ENCODE data around the gene HPCA.
A peak's percentile ranks its signal among the peaks of the same experiment; 100 is the strongest.
"Not testable (repeated sequence)": the region's sequence is repeated elsewhere in the genome, so short reads cannot be mapped to it uniquely, and the experiment has no call there.

The HPCA gene

GRCh38 chr1:32903991-32904785 lies 17.9 kb downstream of the HPCA start:
- DNase-seq: no peak

- no peak for DNase-seq
Measured at GRCh38 chr1:32904797-32905196, 18.5 kb downstream of the HPCA start.

- DNase-seq: not testable (repeated sequence)
Measured at GRCh38 chr1:32905588-32905987, 19.3 kb downstream of the HPCA start.

- DNase-seq: no peak
Measured at GRCh38 chr1:32906654-32907053, 20.4 kb downstream of the HPCA start.

GRCh38 chr1:32907435-32907834 lies 21.1 kb downstream of the HPCA start:
- DNase-seq: no peak

GRCh38 chr1:32910319-32910718 lies 24.0 kb downstream of the HPCA start:
- no peak for DNase-seq

GRCh38 chr1:32915766-32916706 lies 29.7 kb downstream of the HPCA start:
- DNase-seq: no peak

GRCh38 chr1:32917521-32917920 lies 31.2 kb downstream of the HPCA start:
- no peak for DNase-seq

- no peak for DNase-seq
Measured at GRCh38 chr1:32918179-32918578, 31.9 kb downstream of the HPCA start.

GRCh38 chr1:32919811-32920733 lies 33.8 kb downstream of the HPCA start:
- no peak for DNase-seq

- no peak for DNase-seq
Measured at GRCh38 chr1:32920833-32921232, 34.5 kb downstream of the HPCA start.

- DNase-seq: peak; percentile 66
Measured at GRCh38 chr1:32924881-32925344, 38.6 kb downstream of the HPCA start.

- DNase-seq: peak; percentile 62
Measured at GRCh38 chr1:32925403-32926162, 39.3 kb downstream of the HPCA start.

GRCh38 chr1:32926562-32926961 lies 40.3 kb downstream of the HPCA start:
- no peak for DNase-seq

GRCh38 chr1:32927441-32927840 lies 41.1 kb downstream of the HPCA start:
- no peak for DNase-seq

- no peak for DNase-seq
Measured at GRCh38 chr1:32928285-32928684, 42.0 kb downstream of the HPCA start.

GRCh38 chr1:32928715-32929114 lies 42.4 kb downstream of the HPCA start:
- DNase-seq: no peak

GRCh38 chr1:32929366-32929765 lies 43.1 kb downstream of the HPCA start:
- DNase-seq: no peak

GRCh38 chr1:32931760-32932159 lies 45.5 kb downstream of the HPCA start:
- DNase-seq: no peak

GRCh38 chr1:32933742-32934322 lies 47.5 kb downstream of the HPCA start:
- DNase-seq: no peak

- DNase-seq: no peak
Measured at GRCh38 chr1:32934535-32934934, 48.2 kb downstream of the HPCA start.
